Activated T-cell treated with anti-CD3 and anti-CD28 coated beads for 4 hours (primary cell): ENCODE data around the gene NEK2.
"Not testable (repeated sequence)": the region's sequence is repeated elsewhere in the genome, so short reads cannot be mapped to it uniquely, and the experiment has no call there.

ENCODE experiments used
- DNase-seq: peaks from one replicate; pipeline ENCODE4 v3.0.0-alpha.2; 2020

NEK2 gene

GRCh38 chr1:211693911-211694310 is 18.5 kb upstream of the NEK2 start:
- not testable (repeated sequence) for DNase-seq

GRCh38 chr1:211688421-211688820 is 13.0 kb upstream of the NEK2 start:
- no peak for DNase-seq

GRCh38 chr1:211687462-211688215 is 12.2 kb upstream of the NEK2 start:
- DNase-seq = no peak

GRCh38 chr1:211685823-211686222 is 10.4 kb upstream of the NEK2 start:
- DNase-seq = no peak

GRCh38 chr1:211684791-211685190 is 9.4 kb upstream of the NEK2 start:
- no peak for DNase-seq

GRCh38 chr1:211684331-211684730 is 8.9 kb upstream of the NEK2 start:
- no peak for DNase-seq

GRCh38 chr1:211683396-211684297 is 8.2 kb upstream of the NEK2 start:
- DNase-seq = no peak

GRCh38 chr1:211682186-211682585 is 6.8 kb upstream of the NEK2 start:
- not testable (repeated sequence) for DNase-seq

- peak; percentile 48 for DNase-seq
Observed at GRCh38 chr1:211680752-211681327, 5.4 kb upstream of the NEK2 start.

GRCh38 chr1:211677659-211678058 is 2.2 kb upstream of the NEK2 start:
- DNase-seq = no peak

- no peak for DNase-seq
Observed at GRCh38 chr1:211676761-211677160, 1.3 kb upstream of the NEK2 start.

GRCh38 chr1:211676106-211676583 is 724 bp upstream of the NEK2 start:
- no peak for DNase-seq

- no peak for DNase-seq
Observed at GRCh38 chr1:211667065-211667617, 8.3 kb downstream of the NEK2 start.

- no peak for DNase-seq
Observed at GRCh38 chr1:211660718-211661222, 14.7 kb downstream of the NEK2 start.

- no peak for DNase-seq
Observed at GRCh38 chr1:211656728-211657127, 18.7 kb downstream of the NEK2 start.

GRCh38 chr1:211654838-211655787 is 20.3 kb downstream of the NEK2 start:
- peak; percentile 69 for DNase-seq

- no peak for DNase-seq
Observed at GRCh38 chr1:211653959-211654496, 21.4 kb downstream of the NEK2 start.

GRCh38 chr1:211653293-211653692 is 22.1 kb downstream of the NEK2 start:
- DNase-seq = no peak

- no peak for DNase-seq
Observed at GRCh38 chr1:211652371-211652770, 23.1 kb downstream of the NEK2 start.

- no peak for DNase-seq
Observed at GRCh38 chr1:211650904-211651303, 24.5 kb downstream of the NEK2 start.
